Neural progenitor cell (in vitro differentiated cells): Measurements from ENCODE around the gene DIAPH2.

Experiments
- CTCF ChIP-seq: fragments of 200-600 bp; sonication (generic); IDR thresholded peaks from 2 replicates; pipeline ENCODE4 v1.5.1; 2017; ENCODE audit warnings: antibody characterized with exemption, mild to moderate bottlenecking
- EZH2 ChIP-seq: fragments of 200-600 bp; sonication (generic); IDR thresholded peaks from 2 replicates; pipeline ENCODE4 v1.6.1; 2017; ENCODE audit warnings: antibody characterized with exemption, mild to moderate bottlenecking, moderate library complexity

GRCh38 chrX:97622111-97622510 lies 937.5 kb downstream of the DIAPH2 start:
- TF ChIP-seq CTCF (no peak), EZH2 (no peak)
